HepG2 (cell line): ENCODE measurements around the gene PALM. TPM values are rescaled to one million over a fixed set of nuclear protein-coding genes. Genes with fewer than 3 reads are reported as not detected.

Source experiments
- ATF5 ChIP-seq: sonication (generic); formaldehyde crosslinking; IDR thresholded peaks from 2 replicates; pipeline ENCODE4 v1.4.0; 2020; ENCODE audit warnings: mild to moderate bottlenecking, low read depth, missing genetic modification reagents
- ATF6 ChIP-seq: sonication (generic); formaldehyde crosslinking; conservative IDR thresholded peaks from 2 replicates; pipeline ENCODE4 v1.4.0; 2020; ENCODE audit warnings: missing genetic modification reagents
- ATF7-NPFF ChIP-seq: sonication (generic); formaldehyde crosslinking; IDR thresholded peaks from 2 replicates; pipeline ENCODE4 v1.8.1; 2023; ENCODE audit warnings: mild to moderate bottlenecking, low read depth, missing genetic modification reagents, moderate library complexity
- POGK ChIP-seq: sonication (generic); formaldehyde crosslinking; conservative IDR thresholded peaks from 2 replicates; pipeline ENCODE4 v1.8.0; 2022; ENCODE audit warnings: mild to moderate bottlenecking, moderate library complexity, missing genetic modification reagents
- PRDM15 ChIP-seq: sonication (generic); formaldehyde crosslinking; IDR thresholded peaks from 2 replicates; pipeline ENCODE4 v1.4.0; 2020; ENCODE audit warnings: missing genetic modification reagents
- ZBTB4 ChIP-seq: sonication (generic); formaldehyde crosslinking; IDR thresholded peaks from 2 replicates; pipeline ENCODE4 v1.4.0; 2020; ENCODE audit warnings: missing genetic modification reagents, mild to moderate bottlenecking, borderline replicate concordance
- ZNF296 ChIP-seq: sonication (generic); formaldehyde crosslinking; conservative IDR thresholded peaks from 2 replicates; pipeline ENCODE4 v1.5.0; 2020; ENCODE audit warnings: mild to moderate bottlenecking, missing genetic modification reagents
- ZNF431 ChIP-seq: sonication (generic); formaldehyde crosslinking; IDR thresholded peaks from 2 replicates; pipeline ENCODE4 v1.9.0; 2022; ENCODE audit warnings: missing genetic modification reagents, low read depth, mild to moderate bottlenecking, borderline replicate concordance
- ZNF776 ChIP-seq: sonication (generic); formaldehyde crosslinking; IDR thresholded peaks from 2 replicates; pipeline ENCODE4 v1.4.0; 2020; ENCODE audit warnings: mild to moderate bottlenecking, missing genetic modification reagents
- polyA plus RNA-seq, 8 experiments: library from polyadenylated mRNA; depleted of rRNA in 3 of 8; stranded (reverse) in 7 of 8; unstranded in 1 of 8; fragments of >200 nt; fragmentation: Illumina TruSeq in 4 of 8; extraction: Trizol in 4 of 8; gene quantifications; 2 replicates each; pipeline versions ENCODE4 v1.2.1 to v1.2.3, GENCODE V29; 2011 to 2016; ENCODE audit warnings: low read depth in 4 of 8, missing spikeins in 1 of 8, mixed read lengths in 1 of 8; ENCODE audit not compliant: insufficient read depth in 1 of 8
- total RNA-seq, 5 experiments: library from RNA; depleted of rRNA; stranded (reverse); fragments of >200 nt; fragmentation: Illumina TruSeq; extraction: Trizol; gene quantifications; 2 replicates each; pipeline ENCODE4 v1.2.3, GENCODE V29; 2016; ENCODE audit warnings: low read depth in 1 of 5

PALM gene
- total and polyA plus RNA-seq, 2 of the 13 experiments (the other 11 are each of a cell fraction or from before 2014, with no cell fraction given): 4.0 to 9.7 TPM

GRCh38 chr19:679418-680286, 29.1 kb upstream of the PALM start (continued):
- TF ChIP-seq ATF6 (CRISPR knock-in tag) (no peak), POGK (CRISPR knock-in tag) (0 out of 2 replicates have a peak, but pooled peaks have one; percentile 25), ATF7-NPFF (CRISPR knock-in tag) (peak; percentile 84), ZNF296 (CRISPR knock-in tag) (no peak), ATF5 (CRISPR knock-in tag) (no peak), ZNF431 (CRISPR knock-in tag) (no peak), ZBTB4 (CRISPR knock-in tag) (no peak), PRDM15 (no peak), ZNF776 (no peak)
